Muscle of arm (tissue), 12 donors: Measurements from ENCODE around the gene SPRED1. TPM values are rescaled to one million over a fixed set of nuclear protein-coding genes. Genes with fewer than 3 reads are reported as not detected.
"Not testable (repeated sequence)": the region's sequence is repeated elsewhere in the genome, so short reads cannot be mapped to it uniquely, and the experiment has no call there.

ENCODE experiments used
- DNase-seq: peaks from one replicate; pipeline ENCODE4 v3.0.0-alpha.2; 2013
- polyA plus RNA-seq, 12 donors: library from polyadenylated mRNA; unstranded; fragments of 120-200 nt; gene quantifications; one replicate each; pipeline ENCODE4 v1.2.1, GENCODE V29; 2013; ENCODE audit not compliant: insufficient read length in 12 of 12

SPRED1 gene
- polyA plus RNA-seq, 12 donors: 24.9 to 51.5 (median 35.6) TPM; not detected in 1

DNA sequence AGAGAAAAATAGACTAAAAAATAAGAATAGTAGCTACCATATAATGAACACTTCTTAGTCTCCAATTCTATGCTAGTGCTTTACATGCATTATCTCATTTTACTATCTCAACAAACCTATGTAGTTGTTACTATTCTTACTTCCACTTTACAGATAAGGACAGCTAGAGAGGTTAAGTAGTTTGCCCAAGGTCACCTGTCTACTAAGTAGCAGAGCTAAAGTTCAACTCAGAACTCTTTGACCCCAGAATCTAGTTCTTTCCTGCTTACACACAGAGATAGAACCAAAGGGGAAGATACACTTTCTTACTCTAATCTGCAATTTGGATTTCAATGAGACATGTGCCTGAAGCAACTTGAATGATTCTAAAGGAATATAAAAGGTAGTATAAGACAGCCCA is 24.7 kb upstream of the SPRED1 start:
- no peak for DNase-seq

DNA sequence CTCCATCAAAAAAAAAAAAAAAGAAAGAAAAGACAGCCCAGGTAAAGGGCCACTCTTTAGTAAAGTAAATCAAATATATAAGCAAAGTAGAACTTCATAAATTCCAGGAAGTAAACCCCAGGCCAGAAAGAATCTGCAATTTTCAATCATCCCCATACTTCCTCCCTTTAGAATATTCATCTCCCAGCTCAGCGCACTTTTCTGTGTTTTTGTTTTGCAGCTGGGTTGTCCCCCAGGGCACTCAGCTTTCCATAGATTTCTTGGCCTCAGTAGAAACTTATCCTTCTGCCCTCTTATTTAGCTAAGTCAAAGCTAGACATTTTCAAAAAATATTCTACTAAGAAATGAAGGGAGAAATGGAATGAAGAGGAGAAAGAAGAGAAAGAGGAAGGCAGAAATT is 24.0 kb upstream of the SPRED1 start:
- peak; percentile 63 for DNase-seq

DNA sequence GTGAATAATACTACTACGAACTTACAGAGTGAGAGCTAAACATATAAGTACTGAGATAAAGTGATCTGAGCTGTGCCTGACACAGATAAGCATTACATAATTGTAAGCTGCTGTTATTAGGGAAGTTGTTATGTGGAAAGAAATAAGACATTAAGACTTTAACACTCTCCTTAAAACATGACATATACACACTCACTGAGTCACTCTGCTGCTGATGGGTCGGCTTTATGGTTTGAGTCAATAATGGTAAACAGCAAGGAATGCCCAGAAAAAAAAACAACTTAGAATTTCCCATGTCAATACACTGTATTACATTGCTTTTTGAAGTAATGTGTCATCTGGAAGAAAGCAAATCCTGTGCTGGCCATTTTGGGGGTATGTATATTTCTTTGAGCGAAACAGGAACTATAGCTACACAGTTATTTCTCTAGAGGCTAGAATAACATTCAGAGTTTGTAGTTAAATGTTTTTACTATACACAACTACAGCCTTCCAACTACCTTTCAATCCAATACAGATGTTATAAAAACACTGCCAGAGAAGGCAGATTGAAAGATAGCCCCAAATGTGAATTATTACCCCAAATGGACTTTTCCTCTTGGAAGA is 22.8 kb upstream of the SPRED1 start:
- DNase-seq: no peak

GRCh38 chr15:38231436-38231835 is 21.2 kb upstream of the SPRED1 start:
- no peak for DNase-seq

DNA sequence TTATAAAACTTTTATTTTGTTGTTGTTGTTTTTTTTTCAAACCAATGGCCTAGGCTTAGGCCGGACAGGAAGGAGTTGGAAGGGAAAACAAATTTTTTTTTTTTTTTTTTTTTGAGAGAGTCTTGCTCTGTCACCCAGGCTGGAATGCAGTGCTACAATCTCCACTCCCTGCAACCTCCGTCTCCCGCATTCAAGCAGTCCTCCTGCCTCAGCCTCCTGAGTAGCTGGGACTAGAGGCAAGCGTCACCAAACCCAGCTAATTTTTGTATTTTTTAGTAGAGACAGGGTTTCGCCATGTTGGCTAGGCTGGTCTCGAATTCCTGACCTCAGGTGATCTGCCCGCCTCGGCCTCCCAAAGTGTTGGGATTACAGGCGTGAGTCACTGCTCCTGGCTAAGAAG is 15.6 kb upstream of the SPRED1 start:
- DNase-seq: not testable (repeated sequence)

- DNase-seq: no peak
These were observed 14.3 kb upstream of the SPRED1 start for GRCh38 chr15:38238311-38238710.

GRCh38 chr15:38242055-38242454 is 10.6 kb upstream of the SPRED1 start:
- DNase-seq: no peak

GRCh38 chr15:38243278-38244055 is 9.2 kb upstream of the SPRED1 start:
- no peak for DNase-seq

DNA sequence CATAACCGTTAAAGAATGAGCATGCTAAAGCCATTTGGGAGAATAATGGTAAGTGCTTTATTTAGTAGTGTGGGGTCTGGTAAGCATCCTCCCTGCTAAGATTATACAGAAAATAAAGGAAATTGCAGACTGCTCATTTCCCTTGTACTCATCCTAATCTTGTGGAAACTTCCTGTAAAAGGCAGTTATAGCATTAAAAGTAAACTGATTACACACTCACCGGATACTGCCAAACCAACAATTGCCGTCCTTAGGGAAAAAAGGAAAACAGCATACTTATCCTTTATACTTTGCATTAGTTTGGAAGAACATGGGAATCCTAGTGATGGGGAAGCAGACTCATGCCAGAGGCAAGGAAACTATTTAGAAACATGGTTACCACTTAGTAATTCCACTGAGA is 5.3 kb upstream of the SPRED1 start:
- no peak for DNase-seq

GRCh38 chr15:38253351-38253781 is 730 bp downstream of the SPRED1 start:
- no peak for DNase-seq

DNA sequence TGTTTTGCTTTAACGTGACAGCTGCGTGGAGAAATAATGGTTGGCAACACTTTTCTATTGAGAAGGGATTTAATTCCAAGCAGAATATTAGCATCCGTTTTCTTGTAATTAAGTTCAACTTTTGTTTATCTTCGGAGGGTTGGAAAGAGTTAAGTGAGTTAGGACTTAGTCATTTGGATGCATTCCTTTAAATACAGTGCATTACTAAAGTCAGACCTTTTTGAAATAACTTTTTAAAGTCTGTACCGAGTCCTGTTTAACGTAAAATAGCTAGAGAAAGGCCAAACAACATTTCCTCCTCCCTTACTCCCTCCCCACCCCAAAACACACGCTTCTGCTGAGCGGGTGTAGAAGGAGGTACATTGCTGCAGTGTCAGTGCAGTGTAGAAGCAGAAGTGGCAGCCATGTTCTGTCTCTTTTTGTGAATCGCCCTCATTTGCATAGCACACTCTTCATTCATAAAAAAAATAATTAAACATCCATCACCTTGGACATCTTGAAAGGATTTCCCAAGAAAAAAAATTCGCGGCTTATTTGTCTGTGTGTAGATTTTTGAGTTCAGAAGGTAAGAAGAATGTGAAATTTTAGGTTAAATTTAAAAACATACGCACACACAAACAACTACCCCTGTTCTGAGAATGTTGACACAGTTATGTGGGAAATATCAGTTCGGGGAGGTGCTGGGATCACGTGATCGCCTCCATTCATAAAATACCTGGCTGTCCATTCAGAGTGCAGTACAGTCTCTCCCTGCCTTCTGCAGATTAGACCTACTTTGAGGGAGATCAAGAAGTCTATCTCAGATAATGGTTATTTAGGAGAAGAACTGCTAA is 1.6 kb downstream of the SPRED1 start:
- peak; percentile 66 for DNase-seq

DNA sequence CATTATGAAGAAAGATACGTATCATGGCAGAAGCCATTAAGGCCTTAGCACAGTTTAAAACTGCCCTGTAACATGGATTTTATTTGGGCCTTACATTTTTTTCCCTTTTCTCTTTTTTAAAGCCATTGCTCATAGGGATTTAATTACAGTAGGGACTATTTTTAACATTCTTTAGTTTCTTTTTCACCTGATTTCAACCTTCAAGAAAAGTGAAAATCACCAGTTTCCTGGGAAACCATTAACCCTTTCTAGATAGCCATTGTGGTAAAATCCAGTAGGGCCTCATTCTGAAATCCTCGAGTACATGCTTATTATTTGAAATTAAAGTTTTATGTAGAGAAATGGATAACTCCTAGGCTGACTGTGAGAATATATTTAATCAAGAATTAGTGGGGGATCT is 3.1 kb downstream of the SPRED1 start:
- DNase-seq: no peak

DNA sequence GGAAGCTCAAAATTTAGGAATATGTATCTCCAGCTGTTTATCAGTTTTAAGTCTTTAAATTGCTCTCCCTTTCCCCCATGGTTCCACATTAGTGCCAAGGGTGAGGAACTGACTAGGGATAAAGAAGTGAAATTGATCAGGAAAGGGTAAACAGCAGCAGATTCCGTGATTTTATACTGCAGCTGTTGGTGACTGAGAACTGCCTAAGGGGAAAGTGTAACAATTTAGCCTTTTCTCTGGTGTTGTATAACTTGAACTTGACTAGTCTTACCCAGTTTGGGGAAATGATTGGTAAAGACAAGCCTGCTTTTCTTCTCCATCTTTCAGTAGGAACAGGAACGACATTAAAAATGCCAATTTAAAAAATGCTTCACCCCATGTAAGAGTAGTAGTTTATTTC is 5.0 kb downstream of the SPRED1 start:
- DNase-seq: no peak

GRCh38 chr15:38259134-38259533 is 6.5 kb downstream of the SPRED1 start:
- DNase-seq: no peak

- no peak for DNase-seq
These were observed 7.4 kb downstream of the SPRED1 start for GRCh38 chr15:38260077-38260476.

DNA sequence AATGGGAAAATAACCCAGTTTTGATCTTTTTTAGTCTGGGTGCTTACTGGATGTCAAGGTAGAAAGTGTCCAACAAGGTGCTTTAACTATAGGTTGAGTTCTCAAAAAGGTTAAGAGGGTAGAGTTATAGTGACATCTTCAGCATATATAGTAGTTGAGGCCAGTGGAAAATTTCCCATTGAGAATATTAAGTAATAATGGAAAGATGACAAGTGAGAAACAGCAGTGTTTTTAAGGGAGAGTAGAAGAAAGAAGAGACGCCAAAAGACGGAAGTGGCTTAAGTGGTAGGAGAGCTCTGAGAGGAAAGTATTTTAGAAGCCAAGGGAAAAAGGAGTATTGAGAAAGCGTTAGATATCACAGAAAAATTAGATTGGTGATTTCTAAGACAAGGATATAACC is 10.6 kb downstream of the SPRED1 start:
- DNase-seq: no peak

- no peak for DNase-seq
These were observed 11.4 kb downstream of the SPRED1 start for GRCh38 chr15:38263996-38264395.

DNA sequence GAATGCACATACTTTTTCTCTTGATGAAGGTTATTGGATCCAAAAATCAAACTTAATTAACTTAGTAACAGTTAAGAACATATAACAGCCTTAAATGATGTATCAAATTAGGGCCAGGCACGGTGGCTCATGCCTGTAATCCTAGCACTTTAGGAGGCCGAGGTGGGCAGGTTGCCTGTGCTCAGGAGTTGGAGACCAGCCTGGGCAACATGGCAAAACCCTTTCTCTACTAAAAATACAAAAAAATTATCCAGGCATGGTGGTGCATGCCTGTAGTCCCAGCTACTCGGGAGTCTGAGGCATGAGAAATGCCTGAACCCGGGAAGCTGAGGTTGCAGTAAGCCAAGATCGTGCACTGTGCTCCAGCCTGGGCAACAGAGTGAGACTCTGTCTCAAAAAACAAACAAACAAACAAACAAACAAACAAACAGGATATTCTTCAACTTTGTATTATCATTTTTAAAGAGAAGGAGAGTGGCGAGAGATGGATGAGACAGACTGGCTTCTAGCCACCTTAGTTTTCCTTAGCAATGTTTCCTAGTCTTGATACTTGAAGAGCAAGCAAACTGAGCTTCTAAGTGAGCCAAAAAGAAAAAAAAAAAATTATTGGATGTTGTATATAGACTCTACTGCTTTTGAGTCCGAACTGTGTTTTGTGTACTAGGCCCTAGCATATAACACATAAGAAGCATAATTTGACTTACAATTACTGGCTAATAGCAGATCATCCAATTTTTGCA is 13.8 kb downstream of the SPRED1 start:
- peak; percentile 65 for DNase-seq

DNA sequence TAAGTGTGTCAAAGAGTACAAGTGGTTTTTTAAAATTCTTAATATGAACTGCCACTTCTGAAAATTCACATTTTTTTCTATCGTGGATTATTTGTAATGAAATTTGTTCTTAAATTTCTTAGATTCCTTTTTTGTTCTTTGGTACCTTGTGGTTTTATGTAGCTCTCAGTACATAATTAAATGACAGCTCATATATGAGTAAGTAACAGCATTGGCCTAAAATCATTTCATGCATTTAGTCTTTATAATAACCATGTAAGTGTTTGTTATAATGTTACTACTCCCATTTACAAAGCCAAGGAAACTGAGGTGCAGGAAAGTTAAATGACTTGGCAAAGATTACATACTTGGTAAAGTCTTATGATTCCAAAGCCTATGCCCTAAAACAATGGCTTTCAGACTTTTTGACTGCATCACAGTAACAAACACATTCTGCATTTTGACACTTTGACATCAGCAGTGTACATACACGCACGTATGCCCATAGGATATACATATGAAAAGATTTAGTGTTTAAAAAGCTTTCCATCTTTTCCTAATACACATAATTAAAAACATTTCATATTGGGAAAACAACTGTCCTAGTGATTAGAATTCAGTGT is 14.9 kb downstream of the SPRED1 start:
- DNase-seq: no peak

- no peak for DNase-seq
These were observed 18.5 kb downstream of the SPRED1 start for GRCh38 chr15:38271144-38271543.

DNA sequence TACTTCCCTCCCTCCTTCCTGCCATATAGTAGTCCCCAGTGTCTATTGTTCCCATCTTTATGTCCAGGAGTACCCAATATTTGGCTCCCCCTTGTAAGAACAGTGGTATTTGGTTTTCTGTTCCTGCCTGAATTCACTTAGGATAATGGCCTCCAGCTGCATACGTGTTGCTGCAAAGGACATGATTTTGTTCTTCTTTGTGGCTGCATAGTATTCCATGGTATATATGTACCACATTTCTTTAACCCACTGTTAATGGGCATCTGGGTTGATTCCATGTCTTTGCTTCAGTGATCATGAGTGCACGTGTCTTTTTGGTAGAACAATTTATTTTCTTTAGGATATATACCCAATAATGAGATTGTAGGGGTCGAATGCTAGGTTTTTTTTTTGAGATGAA is 19.3 kb downstream of the SPRED1 start:
- no peak for DNase-seq

DNA sequence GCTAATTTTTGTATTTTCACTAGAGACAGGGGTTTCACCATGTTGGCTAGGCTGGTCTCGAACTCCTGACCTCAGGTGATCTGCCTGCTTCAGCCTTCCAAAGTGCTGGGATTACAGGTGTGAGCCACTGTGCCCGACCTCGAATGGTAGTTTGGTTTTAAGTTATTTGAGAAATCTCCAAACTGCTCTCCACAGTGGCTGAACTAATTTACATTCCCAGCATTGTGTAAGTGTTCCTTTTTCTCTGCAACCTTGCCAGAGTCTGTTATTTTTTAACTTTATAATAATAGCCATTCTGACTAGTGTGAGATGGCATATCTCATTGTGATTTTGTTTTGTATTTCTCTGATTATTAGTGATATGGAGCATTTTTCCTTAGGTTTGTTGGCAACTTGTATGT is 19.8 kb downstream of the SPRED1 start:
- DNase-seq: not testable (repeated sequence)
